Measurements from ENCODE around the gene ENOX2. TPM values are rescaled to one million over a fixed set of nuclear protein-coding genes. Genes with fewer than 3 reads are reported as not detected.

The ENOX2 gene
- polyA plus RNA-seq, 1 donor from 2014 or later = 48.7 TPM

- Histone ChIP-seq H3K4me3 (ENCODE audit: low read length) (peak overlapping the region; percentile 59), H3K4me2 (ENCODE audit: low read length) (no peak overlapping the region), H4K20me1 (ENCODE audit: insufficient read depth) (no peaks in the 10 kb centered on the region), H3K9me3 (ENCODE audit: low read length) (no peaks in the 10 kb centered on the region), H3F3A (ENCODE audit: insufficient read depth, low read length, poor library complexity, severe bottlenecking) (no peaks in the 10 kb centered on the region), H3K9ac (ENCODE audit: low read length) (peak overlapping the region; percentile 12), H3K9me2 (ENCODE audit: insufficient read depth, low read length) (no peaks in the 10 kb centered on the region), H3K27me3 (ENCODE audit: insufficient read depth, low read depth, low read length) (no peaks in the 10 kb centered on the region), H3K79me2 (replicated peaks; ENCODE audit: insufficient read depth, low read length) (no peaks in the 10 kb centered on the region), H2AFZ (ENCODE audit: low read depth, low read length) (no peak overlapping the region), H3K27ac (ENCODE audit: low read length) (peak overlapping the region; percentile 12), H3K36me3 (ENCODE audit: insufficient read depth, low read length) (no peaks in the 10 kb centered on the region)
- TF ChIP-seq TAF1 (IDR thresholded peaks at IDR 0.05; ENCODE audit: low read depth) (no peak), MXI1 (conservative IDR thresholded peaks at IDR 0.05; ENCODE audit: poor library complexity, severe bottlenecking) (no peak), POLR2AphosphoS5 (IDR thresholded peaks at IDR 0.05) (no peak), RAD21 (conservative IDR thresholded peaks at IDR 0.05) (no peak), EZH2 (IDR thresholded peaks at IDR 0.05; ENCODE audit: borderline replicate concordance, insufficient read depth, low read length, poor library complexity, severe bottlenecking) (no peak), SMC3 (conservative IDR thresholded peaks at IDR 0.05; ENCODE audit: poor library complexity) (no peak), CTCF (IDR thresholded peaks at IDR 0.05; ENCODE audit: poor library complexity, severe bottlenecking) (no peak), REST (IDR thresholded peaks at IDR 0.05; ENCODE audit: borderline replicate concordance) (no peak), EP300 (conservative IDR thresholded peaks at IDR 0.05; ENCODE audit: poor library complexity, severe bottlenecking) (no peak)
Observed at GRCh38 chrX:130887376-130887775, 15.6 kb downstream of the ENOX2 start.

GRCh38 chrX:130885996-130886395 is 17.0 kb downstream of the ENOX2 start:
- Histone ChIP-seq H3K4me2 (ENCODE audit: low read length) (peak overlapping the region; percentile 30), H3K4me3 (ENCODE audit: low read length) (peak overlapping the region; percentile 59)

More at GRCh38 chrX:130885996-130886395, 17.0 kb downstream of the ENOX2 start:
- TF ChIP-seq POLR2AphosphoS5 (IDR thresholded peaks at IDR 0.05) (no peak), CTCF (IDR thresholded peaks at IDR 0.05; ENCODE audit: poor library complexity, severe bottlenecking) (no peak), EZH2 (IDR thresholded peaks at IDR 0.05; ENCODE audit: borderline replicate concordance, insufficient read depth, low read length, poor library complexity, severe bottlenecking) (no peak), MXI1 (conservative IDR thresholded peaks at IDR 0.05; ENCODE audit: poor library complexity, severe bottlenecking) (no peak), RAD21 (conservative IDR thresholded peaks at IDR 0.05) (no peak), REST (IDR thresholded peaks at IDR 0.05; ENCODE audit: borderline replicate concordance) (no peak), EP300 (conservative IDR thresholded peaks at IDR 0.05; ENCODE audit: poor library complexity, severe bottlenecking) (no peak), SMC3 (conservative IDR thresholded peaks at IDR 0.05; ENCODE audit: poor library complexity) (no peak), TAF1 (IDR thresholded peaks at IDR 0.05; ENCODE audit: low read depth) (no peak)
- Histone ChIP-seq H3K27ac (ENCODE audit: low read length) (no peak overlapping the region), H3F3A (ENCODE audit: insufficient read depth, low read length, poor library complexity, severe bottlenecking) (no peaks in the 10 kb centered on the region), H3K36me3 (ENCODE audit: insufficient read depth, low read length) (no peaks in the 10 kb centered on the region), H3K9me3 (ENCODE audit: low read length) (no peaks in the 10 kb centered on the region), H4K20me1 (ENCODE audit: insufficient read depth) (no peaks in the 10 kb centered on the region), H3K9ac (ENCODE audit: low read length) (no peak overlapping the region), H3K79me2 (replicated peaks; ENCODE audit: insufficient read depth, low read length) (no peaks in the 10 kb centered on the region), H3K27me3 (ENCODE audit: insufficient read depth, low read depth, low read length) (no peaks in the 10 kb centered on the region), H2AFZ (ENCODE audit: low read depth, low read length) (no peak overlapping the region), H3K9me2 (ENCODE audit: insufficient read depth, low read length) (no peaks in the 10 kb centered on the region)

All from neural cell (in vitro differentiated cells).